Neutrophil (primary cell): ENCODE data around the gene CNDP1.

Experiments used
- H3K27ac ChIP-seq: fragments of 200-600 bp; sonication (generic); 2 replicates; pipeline ENCODE4 v1.5.1; 2016; ENCODE audit warnings: mild to moderate bottlenecking, moderate library complexity
- H3K27me3 ChIP-seq: fragments of 200-600 bp; sonication (generic); 2 replicates; pipeline ENCODE4 v1.6.0; 2016; ENCODE audit warnings: mild to moderate bottlenecking
- H3K36me3 ChIP-seq: fragments of 200-600 bp; sonication (generic); 2 replicates; pipeline ENCODE4 v1.5.1; 2017
- H3K4me1 ChIP-seq, 2 experiments: fragments of 200-600 bp in 1 of 2; sonication (generic) in 1 of 2; 1 replicate in 1 of 2; 2 replicates in 1 of 2; pipeline versions ENCODE4 v1.5.1 to v1.6.1; 2013 to 2016; ENCODE audit warnings: low read depth in 1 of 2, low read length in 1 of 2, mild to moderate bottlenecking in 1 of 2, moderate library complexity in 1 of 2; ENCODE audit not compliant: control insufficient read depth in 1 of 2, insufficient read depth in 1 of 2
- H3K4me3 ChIP-seq, 2 experiments: fragments of 200-600 bp in 1 of 2; sonication (generic) in 1 of 2; 1 replicate in 1 of 2; 2 replicates in 1 of 2; pipeline ENCODE4 v1.5.1; 2013 to 2016; ENCODE audit warnings: low read depth in 1 of 2, low read length in 1 of 2, mild to moderate bottlenecking in 1 of 2, moderate library complexity in 1 of 2
- H3K9me3 ChIP-seq: fragments of 200-600 bp; sonication (generic); 2 replicates; pipeline ENCODE4 v1.5.1; 2016
- TF ChIP-seq, protein P1 (sequence below): fragments of 200-600 bp; sonication (generic); IDR thresholded peaks from 2 replicates; pipeline ENCODE4 v1.5.1; 2016; ENCODE audit warnings: antibody characterized with exemption

Gene CNDP1

DNA sequence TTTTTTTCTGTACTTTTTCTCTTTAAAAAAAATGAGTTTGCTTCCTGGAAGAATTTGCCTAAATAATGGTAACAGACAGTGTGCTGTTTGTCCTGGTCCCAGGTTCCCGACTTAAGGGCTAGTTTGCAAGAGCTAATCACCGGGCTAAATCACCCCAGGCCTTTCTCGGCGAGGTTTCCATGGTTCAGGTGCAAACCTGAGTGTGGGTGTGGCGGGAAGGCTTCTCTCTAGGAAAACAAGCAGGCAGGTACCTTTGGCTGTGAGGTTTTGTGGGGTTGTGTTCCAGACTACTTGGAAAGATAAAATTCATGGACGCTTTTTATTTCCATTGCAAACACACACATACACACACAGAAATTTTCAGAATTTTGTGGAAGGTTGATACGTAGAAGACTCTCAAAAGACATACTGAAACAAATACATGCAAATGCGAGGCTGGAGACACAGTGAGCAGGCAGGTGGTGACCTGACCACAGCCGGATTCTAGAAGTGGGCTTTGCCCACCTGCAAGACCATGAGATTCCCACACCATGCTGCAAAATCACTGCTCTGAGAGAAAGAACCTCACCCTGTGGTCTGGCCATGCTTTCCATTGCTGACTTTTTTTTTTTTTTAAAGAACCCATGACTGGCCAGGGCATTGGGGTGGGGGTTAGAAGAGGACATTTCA lies 815 bp downstream of the CNDP1 start:
- Histone ChIP-seq H3K9me3 (no peaks in the 10 kb centered on the region), H3K27me3 (no peaks in the 10 kb centered on the region), H3K4me1 (no peaks in the 10 kb centered on the region), H3K27ac (no peak overlapping the region), H3K4me3 (no peak overlapping the region), H3K36me3 (no peaks in the 10 kb centered on the region)
- TF ChIP-seq, protein P1, sequence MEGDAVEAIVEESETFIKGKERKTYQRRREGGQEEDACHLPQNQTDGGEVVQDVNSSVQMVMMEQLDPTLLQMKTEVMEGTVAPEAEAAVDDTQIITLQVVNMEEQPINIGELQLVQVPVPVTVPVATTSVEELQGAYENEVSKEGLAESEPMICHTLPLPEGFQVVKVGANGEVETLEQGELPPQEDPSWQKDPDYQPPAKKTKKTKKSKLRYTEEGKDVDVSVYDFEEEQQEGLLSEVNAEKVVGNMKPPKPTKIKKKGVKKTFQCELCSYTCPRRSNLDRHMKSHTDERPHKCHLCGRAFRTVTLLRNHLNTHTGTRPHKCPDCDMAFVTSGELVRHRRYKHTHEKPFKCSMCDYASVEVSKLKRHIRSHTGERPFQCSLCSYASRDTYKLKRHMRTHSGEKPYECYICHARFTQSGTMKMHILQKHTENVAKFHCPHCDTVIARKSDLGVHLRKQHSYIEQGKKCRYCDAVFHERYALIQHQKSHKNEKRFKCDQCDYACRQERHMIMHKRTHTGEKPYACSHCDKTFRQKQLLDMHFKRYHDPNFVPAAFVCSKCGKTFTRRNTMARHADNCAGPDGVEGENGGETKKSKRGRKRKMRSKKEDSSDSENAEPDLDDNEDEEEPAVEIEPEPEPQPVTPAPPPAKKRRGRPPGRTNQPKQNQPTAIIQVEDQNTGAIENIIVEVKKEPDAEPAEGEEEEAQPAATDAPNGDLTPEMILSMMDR: no peak

DNA sequence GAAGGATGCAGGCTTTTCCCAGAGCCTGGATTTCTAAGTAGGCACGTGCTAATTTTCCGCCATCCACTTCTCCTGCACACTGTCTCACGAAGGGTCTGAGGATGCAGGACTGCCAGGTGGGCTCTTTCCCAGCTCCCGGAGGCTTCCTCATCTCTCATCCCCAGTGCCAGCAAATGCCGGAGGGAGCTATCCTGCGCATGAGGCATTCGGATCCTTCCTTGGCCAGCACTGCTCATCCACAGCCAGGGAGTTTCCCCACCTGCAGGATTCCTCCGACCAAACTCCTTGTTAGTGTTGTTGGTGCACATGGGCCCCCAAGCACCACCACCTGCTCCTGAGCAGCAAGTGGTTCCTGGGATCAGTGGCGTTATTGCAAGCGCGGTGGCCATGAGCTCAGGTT lies 5.0 kb downstream of the CNDP1 start:
- no peaks in the 10 kb centered on the region for H3K9me3 ChIP-seq
- no peaks in the 10 kb centered on the region for H3K4me1 ChIP-seq
- H3K27me3 ChIP-seq: no peaks in the 10 kb centered on the region
- no peaks in the 10 kb centered on the region for H3K36me3 ChIP-seq
- H3K27ac ChIP-seq: no peak overlapping the region
- no peak overlapping the region for H3K4me3 ChIP-seq
- TF ChIP-seq, protein P1: no peak

DNA sequence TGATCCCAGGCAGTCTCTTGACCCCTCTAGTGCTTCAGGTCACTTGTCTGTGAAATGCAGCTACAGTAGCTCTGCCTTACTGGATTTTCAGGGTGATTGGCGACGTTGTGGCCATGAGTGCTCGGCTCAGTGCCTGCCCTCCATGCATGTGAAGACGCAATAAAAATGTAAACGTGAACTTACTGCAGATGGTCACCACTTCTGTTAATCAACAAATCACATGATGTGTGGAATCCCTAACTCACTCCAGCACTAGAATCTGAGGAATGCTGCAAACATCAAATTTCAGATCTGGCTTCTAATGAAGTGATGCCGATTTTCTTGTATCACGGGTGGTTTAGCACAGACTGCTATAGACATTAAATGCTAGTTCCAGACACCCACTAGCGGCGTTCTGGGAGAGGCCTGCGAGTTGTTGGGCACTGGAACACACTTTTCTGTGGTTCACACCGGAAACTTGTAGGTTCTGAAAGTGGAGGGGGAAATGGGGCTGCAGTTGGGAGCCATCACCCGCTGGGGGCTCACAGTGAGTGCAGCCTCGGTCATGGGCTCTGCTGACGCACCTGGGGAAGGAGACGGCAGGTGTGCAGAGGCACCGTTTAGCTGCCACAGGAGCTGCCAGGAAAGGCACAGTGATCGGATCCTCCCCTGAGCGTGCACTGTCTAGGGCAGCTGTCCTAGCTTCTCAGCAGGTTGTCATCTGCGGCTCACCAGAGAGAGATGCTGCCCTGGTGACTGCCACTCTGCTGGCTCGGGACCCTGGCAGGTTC lies 6.5 kb downstream of the CNDP1 start:
- TF ChIP-seq, protein P1: no peak
- H3K4me1 ChIP-seq: no peaks in the 10 kb centered on the region
- H3K27me3 ChIP-seq: no peaks in the 10 kb centered on the region

DNA sequence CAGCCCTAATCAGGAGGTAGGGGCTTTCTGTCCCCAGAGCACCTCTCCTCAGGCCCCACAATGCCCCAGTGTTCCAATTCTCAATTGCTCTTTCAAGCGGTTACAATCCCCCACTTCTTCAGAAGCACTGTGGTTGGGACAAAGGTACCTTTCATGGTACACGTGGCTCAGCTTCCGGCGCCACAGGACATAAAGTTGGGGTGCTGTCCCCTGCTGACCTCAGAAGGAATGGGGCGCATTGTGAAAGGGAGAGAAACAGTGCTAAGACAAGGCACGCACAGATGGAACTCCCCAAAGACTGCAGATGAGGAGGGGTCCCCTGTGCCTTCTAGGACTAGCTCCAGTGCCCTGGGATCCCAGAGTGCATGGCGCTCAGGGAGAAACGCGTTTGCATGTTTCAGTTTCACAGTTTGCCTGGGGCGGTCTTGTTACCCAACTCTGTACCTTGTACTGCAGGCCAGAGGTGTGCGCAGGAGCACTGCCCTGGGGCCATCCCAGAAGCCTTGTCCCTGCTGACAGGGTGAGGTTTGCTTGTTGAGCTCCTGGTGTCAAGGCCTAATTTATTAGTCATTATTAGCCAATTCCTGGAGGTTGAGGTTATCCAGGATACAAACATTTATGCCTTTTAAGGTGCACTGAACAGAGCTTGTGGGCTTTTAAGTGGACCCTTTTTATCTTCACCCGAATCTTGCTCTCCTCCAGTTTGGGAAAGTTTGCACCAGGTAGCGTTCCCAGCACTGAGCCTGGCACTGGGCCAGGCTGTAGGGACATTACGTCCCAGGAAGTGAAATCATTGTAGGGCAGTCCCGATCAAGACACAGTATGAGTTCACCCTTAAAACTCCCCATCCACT lies 7.6 kb downstream of the CNDP1 start:
- Histone ChIP-seq H3K36me3 (no peaks in the 10 kb centered on the region), H3K4me3 (no peak overlapping the region), H3K9me3 (no peaks in the 10 kb centered on the region), H3K27ac (no peak overlapping the region), H3K27me3 (peaks cover 4% of the 10 kb centered on the region), H3K4me1 (no peaks in the 10 kb centered on the region)
- TF ChIP-seq, protein P1: no peak

More for the DNA sequence above, 6.5 kb downstream of the CNDP1 start:
- H3K36me3 ChIP-seq: no peaks in the 10 kb centered on the region
- H3K4me3 ChIP-seq: no peak overlapping the region
- H3K27ac ChIP-seq: no peak overlapping the region
- H3K9me3 ChIP-seq: no peaks in the 10 kb centered on the region

DNA sequence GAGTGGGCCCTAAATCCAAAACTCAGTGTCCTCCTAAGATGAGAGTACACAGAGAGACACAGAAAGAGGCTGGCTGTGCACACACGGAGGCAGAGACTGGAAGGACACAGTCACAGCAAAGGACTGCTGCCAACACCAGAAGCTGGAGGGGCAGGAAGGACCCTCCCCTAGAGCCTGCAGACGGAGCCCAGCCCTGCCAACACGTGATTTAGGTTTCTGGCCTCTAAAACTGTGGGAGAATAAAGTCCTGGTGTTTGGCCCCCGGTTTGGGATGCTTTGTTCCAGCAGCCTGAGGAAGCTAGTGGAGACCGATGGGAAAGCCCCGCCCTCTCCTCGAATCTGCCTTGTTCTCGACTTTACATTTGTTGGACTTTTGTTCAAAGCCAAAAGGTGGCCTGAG lies 10.6 kb downstream of the CNDP1 start:
- Histone ChIP-seq H3K36me3 (no peaks in the 10 kb centered on the region), H3K9me3 (no peaks in the 10 kb centered on the region), H3K4me1 (no peaks in the 10 kb centered on the region), H3K27me3 (peaks cover 10% of the 10 kb centered on the region), H3K4me3 (no peak overlapping the region), H3K27ac (no peak overlapping the region)
- TF ChIP-seq, protein P1: no peak
